GM12873 (cell line): ENCODE results near the gene ANKRD39.

Experiments
- CTCF ChIP-seq: IDR thresholded peaks from 2 replicates; pipeline ENCODE4 v1.5.1; 2012; ENCODE audit warnings: low read depth, mild to moderate bottlenecking, moderate library complexity, low read length, control low read depth; ENCODE audit not compliant: insufficient read depth; ENCODE audit errors: missing control alignments

Gene ANKRD39

GRCh38 chr2:96841701-96842495, 15.9 kb downstream of the ANKRD39 start:
- TF ChIP-seq CTCF = no peak

GRCh38 chr2:96839875-96840850, 17.7 kb downstream of the ANKRD39 start:
- no peak for TF ChIP-seq CTCF

- TF ChIP-seq CTCF = no peak
Observed at GRCh38 chr2:96839293-96839874, 18.4 kb downstream of the ANKRD39 start.

GRCh38 chr2:96838345-96839292, 19.2 kb downstream of the ANKRD39 start:
- TF ChIP-seq CTCF = no peak

GRCh38 chr2:96837575-96837974, 20.2 kb downstream of the ANKRD39 start:
- no peak for TF ChIP-seq CTCF

- no peak for TF ChIP-seq CTCF
Observed at GRCh38 chr2:96835830-96836229, 22.0 kb downstream of the ANKRD39 start.
